Activated T-helper 1 cell treated with anti-CD3 and anti-CD28 coated beads, Interleukin-12 subunit alpha, Interleukin-12 subunit beta, Interleukin-2, Interleukin-4 antibody, amounts not matched to agents 30 ng/mL and 10 ng/mL and 1 ng/mL, durations not matched to agents 14 hours and 24 hours and 36 hours (primary cell): ENCODE results near the gene PHLDB1. TPM values are rescaled to one million over a fixed set of nuclear protein-coding genes. Genes with fewer than 3 reads are reported as not detected.
"Not testable (repeated sequence)": the region's sequence is repeated elsewhere in the genome, so short reads cannot be mapped to it uniquely, and the experiment has no call there.

ENCODE experiments used
- DNase-seq: peaks from one replicate; pipeline ENCODE4 v3.0.0; 2021; ENCODE audit warnings: low spot score
- H3K27ac Mint-ChIP-seq: one replicate; pipeline ENCODE4 v1.8.0; 2021; ENCODE audit warnings: mild to moderate bottlenecking, mixed read lengths
- H3K27me3 Mint-ChIP-seq: one replicate; pipeline ENCODE4 v1.8.0; 2022; ENCODE audit warnings: mild to moderate bottlenecking, moderate library complexity, mixed read lengths; ENCODE audit not compliant: insufficient read depth
- H3K36me3 Mint-ChIP-seq: one replicate; pipeline ENCODE4 v1.8.0; 2021; ENCODE audit warnings: low read depth, mixed read lengths
- H3K4me1 Mint-ChIP-seq: one replicate; pipeline ENCODE4 v1.8.0; 2021; ENCODE audit warnings: low read depth, mixed read lengths
- H3K4me3 Mint-ChIP-seq: one replicate; pipeline ENCODE4 v1.8.0; 2021; ENCODE audit warnings: mild to moderate bottlenecking, moderate library complexity, mixed read lengths
- H3K9me3 Mint-ChIP-seq: one replicate; pipeline ENCODE4 v1.8.0; 2021; ENCODE audit warnings: mixed read lengths
- intact Hi-C: fragments of 100-400 bp; cut with micrococcal nuclease; formaldehyde crosslinking; loops from one replicate; pipeline ENCODE4 v1.15.1; 2024
- total RNA-seq: library from RNA; stranded (reverse); gene quantifications from 2 replicates; pipeline ENCODE4 v1.2.3, GENCODE V29; 2022

PHLDB1 gene
- total RNA-seq, 1 donor from 2014 or later = 1.4 TPM

- intact Hi-C loops = no loop called here
- H3K36me3 Mint-ChIP-seq = no peaks in the 10 kb centered on the region
- no peak overlapping the region for H3K27ac Mint-ChIP-seq
- peaks cover 9% of the 10 kb centered on the region for H3K27me3 Mint-ChIP-seq
- DNase-seq = no peak
- no peaks in the 10 kb centered on the region for H3K4me1 Mint-ChIP-seq
- no peak overlapping the region for H3K4me3 Mint-ChIP-seq
- no peaks in the 10 kb centered on the region for H3K9me3 Mint-ChIP-seq
Observed at GRCh38 chr11:118661425-118662301, 54.2 kb downstream of the PHLDB1 start.

GRCh38 chr11:118662401-118663271 is 55.2 kb downstream of the PHLDB1 start:
- peaks cover 5% of the 10 kb centered on the region for H3K27me3 Mint-ChIP-seq
- intact Hi-C loops = no loop called here
- no peaks in the 10 kb centered on the region for H3K9me3 Mint-ChIP-seq
- DNase-seq = no peak
- H3K4me1 Mint-ChIP-seq = no peaks in the 10 kb centered on the region
- H3K36me3 Mint-ChIP-seq = no peaks in the 10 kb centered on the region
- H3K4me3 Mint-ChIP-seq = no peak overlapping the region
- H3K27ac Mint-ChIP-seq = no peak overlapping the region

- no peak for DNase-seq
- Mint-ChIP-seq H3K4me3 (no peak overlapping the region), H3K4me1 (no peaks in the 10 kb centered on the region), H3K9me3 (no peaks in the 10 kb centered on the region), H3K27me3 (peaks cover 5% of the 10 kb centered on the region), H3K27ac (no peak overlapping the region), H3K36me3 (no peaks in the 10 kb centered on the region)
- intact Hi-C loops = no loop called here
Observed at GRCh38 chr11:118663381-118663780, 56.0 kb downstream of the PHLDB1 start.

GRCh38 chr11:118663902-118664301 is 56.5 kb downstream of the PHLDB1 start:
- Mint-ChIP-seq H3K27ac (no peak overlapping the region), H3K27me3 (peaks cover 5% of the 10 kb centered on the region), H3K4me3 (no peak overlapping the region), H3K36me3 (no peaks in the 10 kb centered on the region), H3K4me1 (no peaks in the 10 kb centered on the region), H3K9me3 (no peaks in the 10 kb centered on the region)
- DNase-seq = no peak
- intact Hi-C loops = no loop called here

GRCh38 chr11:118666371-118666770 is 59.0 kb downstream of the PHLDB1 start:
- intact Hi-C loops = no loop called here
- H3K36me3 Mint-ChIP-seq = no peaks in the 10 kb centered on the region
- no peak overlapping the region for H3K27ac Mint-ChIP-seq
- H3K4me1 Mint-ChIP-seq = no peaks in the 10 kb centered on the region
- DNase-seq = no peak
- no peaks in the 10 kb centered on the region for H3K9me3 Mint-ChIP-seq
- no peak overlapping the region for H3K4me3 Mint-ChIP-seq
- peaks cover 9% of the 10 kb centered on the region for H3K27me3 Mint-ChIP-seq

- Mint-ChIP-seq H3K36me3 (no peaks in the 10 kb centered on the region), H3K9me3 (no peaks in the 10 kb centered on the region), H3K4me1 (no peaks in the 10 kb centered on the region), H3K27ac (no peak overlapping the region), H3K27me3 (peaks cover 17% of the 10 kb centered on the region), H3K4me3 (no peak overlapping the region)
- intact Hi-C loops = no loop called here
- DNase-seq = no peak
Observed at GRCh38 chr11:118670063-118670462, 62.6 kb downstream of the PHLDB1 start.

GRCh38 chr11:118671254-118671653 is 63.8 kb downstream of the PHLDB1 start:
- Mint-ChIP-seq H3K27me3 (peaks cover 17% of the 10 kb centered on the region), H3K4me1 (no peaks in the 10 kb centered on the region), H3K4me3 (no peak overlapping the region), H3K27ac (no peak overlapping the region), H3K9me3 (no peaks in the 10 kb centered on the region), H3K36me3 (no peaks in the 10 kb centered on the region)
- no peak for DNase-seq
- intact Hi-C loops = no loop called here

- no peaks in the 10 kb centered on the region for H3K4me1 Mint-ChIP-seq
- no peaks in the 10 kb centered on the region for H3K36me3 Mint-ChIP-seq
- no peak for DNase-seq
- H3K9me3 Mint-ChIP-seq = no peaks in the 10 kb centered on the region
- no peak overlapping the region for H3K27ac Mint-ChIP-seq
- intact Hi-C loops = no loop called here
- peaks cover 18% of the 10 kb centered on the region for H3K27me3 Mint-ChIP-seq
- H3K4me3 Mint-ChIP-seq = no peak overlapping the region
Observed at GRCh38 chr11:118672846-118673245, 65.4 kb downstream of the PHLDB1 start.

- H3K9me3 Mint-ChIP-seq = no peaks in the 10 kb centered on the region
Observed at GRCh38 chr11:118673361-118674081, 66.1 kb downstream of the PHLDB1 start.

GRCh38 chr11:118674082-118674435 is 66.6 kb downstream of the PHLDB1 start:
- Mint-ChIP-seq H3K9me3 (no peaks in the 10 kb centered on the region), H3K4me1 (no peaks in the 10 kb centered on the region), H3K36me3 (no peaks in the 10 kb centered on the region), H3K4me3 (no peak overlapping the region), H3K27ac (no peak overlapping the region), H3K27me3 (peaks cover 18% of the 10 kb centered on the region)
- DNase-seq = no peak
- intact Hi-C loops = no loop called here

More at GRCh38 chr11:118673361-118674081, 66.1 kb downstream of the PHLDB1 start:
- Mint-ChIP-seq H3K27me3 (peaks cover 18% of the 10 kb centered on the region), H3K4me1 (no peaks in the 10 kb centered on the region), H3K36me3 (no peaks in the 10 kb centered on the region), H3K27ac (no peak overlapping the region), H3K4me3 (no peak overlapping the region)
- DNase-seq = no peak
- intact Hi-C loops = no loop called here

GRCh38 chr11:118677977-118678376 is 70.6 kb downstream of the PHLDB1 start:
- DNase-seq = no peak
- H3K9me3 Mint-ChIP-seq = no peaks in the 10 kb centered on the region
- H3K4me3 Mint-ChIP-seq = no peak overlapping the region
- intact Hi-C loops = no loop called here
- H3K27ac Mint-ChIP-seq = no peak overlapping the region
- H3K36me3 Mint-ChIP-seq = no peaks in the 10 kb centered on the region
- no peaks in the 10 kb centered on the region for H3K4me1 Mint-ChIP-seq
- H3K27me3 Mint-ChIP-seq = peaks cover 13% of the 10 kb centered on the region

- DNase-seq, intact Hi-C loops, H3K27ac Mint-ChIP-seq, H3K4me1 Mint-ChIP-seq, H3K4me3 Mint-ChIP-seq, H3K9me3 Mint-ChIP-seq, H3K36me3 Mint-ChIP-seq: not testable (repeated sequence)
- peaks cover 12% of the 10 kb centered on the region for H3K27me3 Mint-ChIP-seq
Observed at GRCh38 chr11:118678908-118679307, 71.5 kb downstream of the PHLDB1 start.

- Mint-ChIP-seq H3K36me3 (no peaks in the 10 kb centered on the region), H3K9me3 (no peaks in the 10 kb centered on the region), H3K27ac (no peak within 1 kb of the TSS), H3K4me3 (no peak within 1 kb of the TSS), H3K27me3 (peaks cover 12% of the 10 kb centered on the region), H3K4me1 (no peaks in the 10 kb centered on the region)
- intact Hi-C loops = no loop called here
- no peak for DNase-seq
Observed at GRCh38 chr11:118679483-118679882, 72.1 kb downstream of the PHLDB1 start, which contains the start of gene TREH. Gene TREH, minus strand, starts transcription at chr11:118679650. Its CDS starts 23 bp downstream, at chr11:118679627.
